ENCODE data around the gene IL1RAP. TPM values are rescaled to one million over a fixed set of nuclear protein-coding genes. Genes with fewer than 3 reads are reported as not detected.

IL1RAP gene
- polyA plus RNA-seq, 3 donors = 8.0 to 12.6 (median 11.8) TPM

- no peaks in the 10 kb centered on the region for H4K20me1 ChIP-seq (ENCODE audit: insufficient read depth, low read length)
- no peaks in the 10 kb centered on the region for H3K36me3 ChIP-seq (replicated peaks in 1 of 2; ENCODE audit: control insufficient read depth in 1 of 2, insufficient read depth in 2 of 2, low read length in 2 of 2)
- Mint-ChIP-seq H3K36me3 (peaks cover 10 to 26% of the 10 kb centered on the region in 2 donors), H3K4me1 (peaks cover 11% of the 10 kb centered on the region), H3K9me3 (peaks cover 2 to 3% (median 2%) of the 10 kb centered on the region in 7 donors), H3K27me3 (ENCODE audit: low read depth in 3 of 3) (peaks cover 0 to 2% (median 1%) of the 10 kb centered on the region in 3 donors), H3K4me3 (no peak overlapping the region), H3K27ac (no peak overlapping the region)
- H3K9me3 ChIP-seq (replicated peaks in 1 of 2; ENCODE audit: control insufficient read depth in 1 of 2, insufficient read depth in 1 of 2, low read length in 2 of 2) = no peaks in the 10 kb centered on the region
- H3K4me1 ChIP-seq (ENCODE audit: control insufficient read depth in 1 of 2, insufficient read depth in 2 of 2, low read length in 2 of 2) = peaks cover 0 to 4% of the 10 kb centered on the region in 2 donors
- no CpG with 5 or more reads among the region's 2 CpGs for WGBS (ENCODE audit: insufficient coverage)
- H2AFZ ChIP-seq (ENCODE audit: insufficient read depth, low read depth, low read length, poor library complexity, severe bottlenecking) = no peak overlapping the region
- intact Hi-C loops (cut with micrococcal nuclease) = no loop called here
- no peaks in the 10 kb centered on the region for H3K79me2 ChIP-seq (ENCODE audit: insufficient read depth, low read length)
- TF ChIP-seq CTCF (IDR thresholded peaks at IDR 0.05) = no peak
- no peak overlapping the region for H3K27ac ChIP-seq (ENCODE audit: low read depth in 1 of 2, low read length in 2 of 2)
- no peak for DNase-seq
- no peak overlapping the region for H3K4me2 ChIP-seq (replicated peaks; ENCODE audit: extremely low read depth, low read length, poor library complexity, severe bottlenecking)
- no peak overlapping the region for H3K9ac ChIP-seq (ENCODE audit: insufficient read depth, low read length, poor library complexity, severe bottlenecking)
- H3K4me3 ChIP-seq (replicated peaks in 1 of 3; ENCODE audit: low read depth in 2 of 3, low read length in 3 of 3) = no peak overlapping the region
- no peaks in the 10 kb centered on the region for H3K27me3 ChIP-seq (ENCODE audit: control insufficient read depth in 2 of 2, insufficient read depth in 2 of 2, low read length in 2 of 2)
These were observed 66.5 kb downstream of the IL1RAP start for GRCh38 chr3:190580417-190580816.

- H3K27me3 ChIP-seq (ENCODE audit: control insufficient read depth in 2 of 2, insufficient read depth in 2 of 2, low read length in 2 of 2) = no peaks in the 10 kb centered on the region
- H3K9ac ChIP-seq (ENCODE audit: insufficient read depth, low read length, poor library complexity, severe bottlenecking) = no peak overlapping the region
- H3K9me3 Mint-ChIP-seq = peaks cover 0 to 3% (median 2%) of the 10 kb centered on the region in 7 donors
- H3K4me1 Mint-ChIP-seq = peaks cover 14% of the 10 kb centered on the region
- H3K79me2 ChIP-seq (ENCODE audit: insufficient read depth, low read length) = no peaks in the 10 kb centered on the region
- no peak overlapping the region for H2AFZ ChIP-seq (ENCODE audit: insufficient read depth, low read depth, low read length, poor library complexity, severe bottlenecking)
- no peak overlapping the region for H3K4me3 Mint-ChIP-seq
- H3K36me3 Mint-ChIP-seq = peaks cover 13 to 27% of the 10 kb centered on the region in 2 donors
- H3K9me3 ChIP-seq (replicated peaks in 1 of 2; ENCODE audit: control insufficient read depth in 1 of 2, insufficient read depth in 1 of 2, low read length in 2 of 2) = no peaks in the 10 kb centered on the region
- peaks cover 2 to 10% of the 10 kb centered on the region in 2 donors for H3K4me1 ChIP-seq (ENCODE audit: control insufficient read depth in 1 of 2, insufficient read depth in 2 of 2, low read length in 2 of 2)
- no peak overlapping the region for H3K27ac Mint-ChIP-seq
- no peak overlapping the region for H3K4me2 ChIP-seq (replicated peaks; ENCODE audit: extremely low read depth, low read length, poor library complexity, severe bottlenecking)
- no peaks in the 10 kb centered on the region for H4K20me1 ChIP-seq (ENCODE audit: insufficient read depth, low read length)
- H3K36me3 ChIP-seq (replicated peaks in 1 of 2; ENCODE audit: control insufficient read depth in 1 of 2, insufficient read depth in 2 of 2, low read length in 2 of 2) = no peaks in the 10 kb centered on the region
- no peak overlapping the region for H3K4me3 ChIP-seq (replicated peaks in 1 of 3; ENCODE audit: low read depth in 2 of 3, low read length in 3 of 3)
- intact Hi-C loops (cut with micrococcal nuclease) = no loop called here
- DNase-seq = no peak
- no peak for TF ChIP-seq CTCF (IDR thresholded peaks at IDR 0.05)
- peaks cover 0 to 3% (median 2%) of the 10 kb centered on the region in 3 donors for H3K27me3 Mint-ChIP-seq (ENCODE audit: low read depth in 3 of 3)
- no peak overlapping the region for H3K27ac ChIP-seq (ENCODE audit: low read depth in 1 of 2, low read length in 2 of 2)
- no CpG with 5 or more reads among the region's 5 CpGs for WGBS (ENCODE audit: insufficient coverage)
These were observed 67.2 kb downstream of the IL1RAP start for GRCh38 chr3:190581041-190581541.

Measured in CD14-positive monocyte (primary cell).